B cell (primary cell): ENCODE results near the gene GPRC5B. TPM values are rescaled to one million over a fixed set of nuclear protein-coding genes. Genes with fewer than 3 reads are reported as not detected.

ENCODE experiments used
- ATAC-seq: fragments of 200-7000 bp; cut with Tn5 transposase; one replicate; pipeline ENCODE4 v1.10.0; 2021; ENCODE audit warnings: low read depth, mild to moderate bottlenecking, moderate number of reproducible peaks, moderate library complexity
- CTCF ChIA-PET: fragments of 350-600 bp; sonication (Branson Sonifier 250); formaldehyde crosslinking; loops from one replicate; lab custom pipeline; 2021; ENCODE audit warnings: antibody characterized with exemption, inconsistent platforms; lab: Charles Lee
- POLR2A ChIA-PET: fragments of 350-600 bp; sonication (Branson Sonifier 250); formaldehyde crosslinking; loops from one replicate; lab custom pipeline; 2021; ENCODE audit warnings: antibody characterized with exemption; lab: Charles Lee
- DNase-seq: peaks from one replicate; pipeline ENCODE4 v3.0.0; 2013
- H2AFZ ChIP-seq: 2 replicates; pipeline ENCODE4 v1.6.1; 2012; ENCODE audit warnings: mild to moderate bottlenecking, low read depth, low read length; ENCODE audit not compliant: insufficient read depth, poor library complexity, severe bottlenecking
- H3K27ac ChIP-seq, 2 donors: 1 replicate in 1 of 2; 2 replicates in 1 of 2; pipeline ENCODE4 v1.5.1; 2012 to 2013; ENCODE audit warnings: low read length in 2 of 2, mild to moderate bottlenecking in 2 of 2, moderate library complexity in 1 of 2
- H3K27me3 ChIP-seq, 4 experiments: fragments of 200-600 bp in 1 of 4; sonication (generic) in 1 of 4; replicated peaks in 1 of 4; 1 replicate in 2 of 4; 2 replicates in 2 of 4; pipeline versions ENCODE4 v1.6.1 to v1.7.0; 2013 to 2016; ENCODE audit warnings: low read length in 3 of 4, mild to moderate bottlenecking in 2 of 4, mixed read lengths in 1 of 4, moderate library complexity in 1 of 4; ENCODE audit not compliant: insufficient read depth in 4 of 4, control insufficient read depth in 3 of 4; ENCODE audit errors: control extremely low read depth in 1 of 4
- H3K36me3 ChIP-seq, 2 experiments: replicated peaks in 1 of 2; 1 replicate in 1 of 2; 2 replicates in 1 of 2; pipeline versions ENCODE4 v1.6.1 to v1.7.1; 2013; ENCODE audit warnings: low read length in 1 of 2; ENCODE audit not compliant: insufficient read depth in 2 of 2, control insufficient read depth in 1 of 2; ENCODE audit errors: control extremely low read depth in 1 of 2, extremely low read depth in 1 of 2
- H3K4me1 ChIP-seq, 2 donors: fragments of 200-600 bp in 1 of 2; sonication (generic) in 1 of 2; 1 replicate in 1 of 2; 2 replicates in 1 of 2; pipeline versions ENCODE4 v1.5.1 to v1.6.1; 2013 to 2017; ENCODE audit warnings: low read length in 2 of 2; ENCODE audit not compliant: control insufficient read depth in 2 of 2, insufficient read depth in 2 of 2
- H3K4me2 ChIP-seq: replicated peaks from 2 replicates; pipeline ENCODE3; 2012; ENCODE audit warnings: mild to moderate bottlenecking, low read depth, low read length; ENCODE audit not compliant: poor library complexity, severe bottlenecking
- H3K4me3 ChIP-seq, 5 experiments: fragments of 200-600 bp in 1 of 5; sonication (generic) in 1 of 5; 1 replicate in 3 of 5; 2 replicates in 2 of 5; pipeline versions ENCODE4 v1.5.1 to v1.7.0; 2011 to 2016; ENCODE audit warnings: low read length in 4 of 5, mild to moderate bottlenecking in 4 of 5, low read depth in 2 of 5, control low read depth in 1 of 5, moderate library complexity in 1 of 5; ENCODE audit not compliant: insufficient read depth in 1 of 5; ENCODE audit errors: control extremely low read depth in 1 of 5, extremely low read depth in 1 of 5
- H3K79me2 ChIP-seq: fragments of 200-600 bp; sonication (generic); one replicate; pipeline ENCODE4 v1.6.0; 2016; ENCODE audit warnings: low read length; ENCODE audit not compliant: control insufficient read depth, insufficient read depth
- H3K9ac ChIP-seq: fragments of 200-600 bp; sonication (generic); 2 replicates; pipeline ENCODE4 v1.6.1; 2017; ENCODE audit warnings: mild to moderate bottlenecking, low read length, moderate library complexity
- H3K9me3 ChIP-seq, 3 donors: one replicate each; pipeline versions ENCODE4 v1.6.1 to v1.7.1; 2013; ENCODE audit warnings: low read length in 2 of 3; ENCODE audit not compliant: control insufficient read depth in 2 of 3, insufficient read depth in 1 of 3; ENCODE audit errors: control extremely low read depth in 1 of 3
- H4K20me1 ChIP-seq: 2 replicates; pipeline ENCODE4 v1.6.0; 2012; ENCODE audit warnings: mild to moderate bottlenecking, low read length; ENCODE audit not compliant: insufficient read depth, control insufficient read depth, poor library complexity, severe bottlenecking
- H3K27ac Mint-ChIP-seq: one replicate; pipeline ENCODE4 v1.8.0; 2021; ENCODE audit warnings: mixed read lengths
- H3K27me3 Mint-ChIP-seq: one replicate; pipeline ENCODE4 v1.8.0; 2021; ENCODE audit warnings: mixed read lengths
- H3K4me1 Mint-ChIP-seq: one replicate; pipeline ENCODE4 v1.8.0; 2021; ENCODE audit warnings: mixed read lengths
- H3K4me3 Mint-ChIP-seq: one replicate; pipeline ENCODE4 v1.8.0; 2021; ENCODE audit warnings: mixed read lengths
- H3K9me3 Mint-ChIP-seq: one replicate; pipeline ENCODE4 v1.8.0; 2022; ENCODE audit warnings: mixed read lengths; ENCODE audit not compliant: insufficient read depth
- CTCF ChIP-seq: fragments of 200-600 bp; IDR thresholded peaks from one replicate; pipeline ENCODE4 v1.8.0; 2022; ENCODE audit warnings: antibody characterized with exemption, mild to moderate bottlenecking
- EZH2 ChIP-seq: IDR thresholded peaks from 2 replicates; pipeline ENCODE4 v1.6.1; 2012; ENCODE audit warnings: borderline replicate concordance, low read depth, mild to moderate bottlenecking, moderate library complexity, low read length; ENCODE audit not compliant: insufficient read depth, poor library complexity, severe bottlenecking
- WGBS: methylation state at CpG from one replicate; pipeline ENCODE4 v1.1.5; 2013; ENCODE audit warnings: missing lambda C conversion rate; ENCODE audit not compliant: insufficient coverage; 5-methylcytosine and 5-hydroxymethylcytosine counted together
- intact Hi-C: fragments of 100-400 bp; cut with micrococcal nuclease; formaldehyde crosslinking; loops from one replicate; pipeline ENCODE4 v1.10.0; 2022
- polyA plus RNA-seq: library from polyadenylated mRNA; depleted of rRNA; stranded (reverse); fragments of >200 nt; gene quantifications from 2 replicates; pipeline ENCODE4 v1.2.3, GENCODE V29; 2012
- total RNA-seq, 2 donors: library from RNA; stranded (reverse); fragments of 120-200 nt in 1 of 2; gene quantifications; 1 replicate in 1 of 2; 2 replicates in 1 of 2; pipeline versions ENCODE4 v1.2.3 to v1.2.4, GENCODE V29; 2013 to 2022

GPRC5B gene
- total and polyA plus RNA-seq, 2 donors (not counting 1 experiment from before 2014, with no cell fraction given), result not detected

GRCh38 chr16:19874851-19875546, 9.6 kb downstream of the GPRC5B start:
- CTCF ChIA-PET, result no interaction called here

More at GRCh38 chr16:19874851-19875546, 9.6 kb downstream of the GPRC5B start:
- TF ChIP-seq CTCF (no peak), EZH2 (no peak)
- Histone ChIP-seq H3K79me2 (no peaks in the 10 kb centered on the region), H3K9me3 (no peaks in the 10 kb centered on the region), H2AFZ (no peak overlapping the region), H3K4me1 (no peaks in the 10 kb centered on the region), H3K27ac (no peak overlapping the region), H3K4me3 (no peak overlapping the region), H3K9ac (no peak overlapping the region), H4K20me1 (no peaks in the 10 kb centered on the region), H3K36me3 (no peaks in the 10 kb centered on the region), H3K4me2 (no peak overlapping the region), H3K27me3 (peaks cover 0 to 3% (median 0%) of the 10 kb centered on the region in 4 experiments)
- ATAC-seq (no peak), DNase-seq (no peak)
- H3K4me3 Mint-ChIP-seq, result no peak overlapping the region
- 60% methylated on average over 16 of the region's 18 CpGs for WGBS
- H3K27ac Mint-ChIP-seq, result no peak overlapping the region
- intact Hi-C loops, result no loop called here
- no peaks in the 10 kb centered on the region for H3K4me1 Mint-ChIP-seq
- no peaks in the 10 kb centered on the region for H3K9me3 Mint-ChIP-seq
- peaks cover 28% of the 10 kb centered on the region for H3K27me3 Mint-ChIP-seq
- POLR2A ChIA-PET, result no interaction called here
